DND-41 (cell line): ENCODE results near the gene MANSC1.

Experiments
- EZH2 ChIP-seq: IDR thresholded peaks from 3 replicates; pipeline ENCODE4 v1.6.1; 2012; ENCODE audit warnings: borderline replicate concordance, low read depth, mild to moderate bottlenecking, moderate library complexity, low read length, inconsistent platforms; ENCODE audit not compliant: severe bottlenecking
- TF ChIP-seq, protein P1 (sequence below): IDR thresholded peaks from 2 replicates; pipeline ENCODE4 v1.5.1; 2012; ENCODE audit warnings: borderline replicate concordance, low read length, moderate library complexity, mild to moderate bottlenecking; ENCODE audit not compliant: poor library complexity, severe bottlenecking; ENCODE audit errors: extremely low read depth

DNA sequence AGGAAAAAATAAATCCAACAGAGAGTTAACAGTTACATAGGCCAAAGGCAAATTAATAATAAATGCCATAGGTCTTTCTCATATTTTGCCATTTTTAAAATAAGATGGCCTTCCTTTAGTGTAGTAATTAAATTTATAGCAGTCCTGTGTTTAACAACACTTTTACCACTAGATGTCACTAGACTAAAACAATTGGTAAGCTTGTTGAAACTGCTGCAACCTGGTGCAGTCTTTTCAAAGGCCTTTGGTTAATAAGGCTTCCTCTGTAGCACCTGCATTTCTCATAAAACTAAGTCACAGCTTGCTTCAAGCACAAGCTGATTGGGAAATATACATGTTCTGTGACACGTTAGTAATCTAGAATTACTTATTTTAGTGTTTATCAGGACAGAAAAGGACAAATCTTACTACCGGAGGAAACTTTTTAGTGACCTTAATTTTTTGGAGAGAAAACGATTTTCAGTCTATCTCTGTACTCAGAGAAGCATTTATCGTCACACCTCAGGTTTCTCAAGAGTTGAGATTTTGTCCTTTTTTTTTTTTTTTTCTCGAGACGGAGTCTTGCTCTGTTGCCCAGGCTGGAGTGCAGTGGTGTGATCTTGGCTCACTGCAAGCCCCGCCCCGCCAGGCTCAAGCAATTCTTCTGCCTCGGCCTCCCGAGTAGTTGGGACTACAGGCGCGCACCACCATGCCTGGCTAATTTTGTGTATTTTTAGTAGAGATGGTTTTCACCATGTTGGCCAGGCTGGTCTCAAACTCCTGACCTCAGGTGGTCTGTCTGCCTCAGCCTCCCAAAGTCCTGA lies 26.8 kb upstream of the MANSC1 start:
- TF ChIP-seq, protein P1, sequence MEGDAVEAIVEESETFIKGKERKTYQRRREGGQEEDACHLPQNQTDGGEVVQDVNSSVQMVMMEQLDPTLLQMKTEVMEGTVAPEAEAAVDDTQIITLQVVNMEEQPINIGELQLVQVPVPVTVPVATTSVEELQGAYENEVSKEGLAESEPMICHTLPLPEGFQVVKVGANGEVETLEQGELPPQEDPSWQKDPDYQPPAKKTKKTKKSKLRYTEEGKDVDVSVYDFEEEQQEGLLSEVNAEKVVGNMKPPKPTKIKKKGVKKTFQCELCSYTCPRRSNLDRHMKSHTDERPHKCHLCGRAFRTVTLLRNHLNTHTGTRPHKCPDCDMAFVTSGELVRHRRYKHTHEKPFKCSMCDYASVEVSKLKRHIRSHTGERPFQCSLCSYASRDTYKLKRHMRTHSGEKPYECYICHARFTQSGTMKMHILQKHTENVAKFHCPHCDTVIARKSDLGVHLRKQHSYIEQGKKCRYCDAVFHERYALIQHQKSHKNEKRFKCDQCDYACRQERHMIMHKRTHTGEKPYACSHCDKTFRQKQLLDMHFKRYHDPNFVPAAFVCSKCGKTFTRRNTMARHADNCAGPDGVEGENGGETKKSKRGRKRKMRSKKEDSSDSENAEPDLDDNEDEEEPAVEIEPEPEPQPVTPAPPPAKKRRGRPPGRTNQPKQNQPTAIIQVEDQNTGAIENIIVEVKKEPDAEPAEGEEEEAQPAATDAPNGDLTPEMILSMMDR = peak; percentile 85
- TF ChIP-seq EZH2 = no peak
